Measurements from ENCODE around the gene KCNQ1. TPM values are rescaled to one million over a fixed set of nuclear protein-coding genes. Genes with fewer than 3 reads are reported as not detected.

KCNQ1 gene
- total RNA-seq, 1 donor from 2014 or later: 8.5 TPM

DNA sequence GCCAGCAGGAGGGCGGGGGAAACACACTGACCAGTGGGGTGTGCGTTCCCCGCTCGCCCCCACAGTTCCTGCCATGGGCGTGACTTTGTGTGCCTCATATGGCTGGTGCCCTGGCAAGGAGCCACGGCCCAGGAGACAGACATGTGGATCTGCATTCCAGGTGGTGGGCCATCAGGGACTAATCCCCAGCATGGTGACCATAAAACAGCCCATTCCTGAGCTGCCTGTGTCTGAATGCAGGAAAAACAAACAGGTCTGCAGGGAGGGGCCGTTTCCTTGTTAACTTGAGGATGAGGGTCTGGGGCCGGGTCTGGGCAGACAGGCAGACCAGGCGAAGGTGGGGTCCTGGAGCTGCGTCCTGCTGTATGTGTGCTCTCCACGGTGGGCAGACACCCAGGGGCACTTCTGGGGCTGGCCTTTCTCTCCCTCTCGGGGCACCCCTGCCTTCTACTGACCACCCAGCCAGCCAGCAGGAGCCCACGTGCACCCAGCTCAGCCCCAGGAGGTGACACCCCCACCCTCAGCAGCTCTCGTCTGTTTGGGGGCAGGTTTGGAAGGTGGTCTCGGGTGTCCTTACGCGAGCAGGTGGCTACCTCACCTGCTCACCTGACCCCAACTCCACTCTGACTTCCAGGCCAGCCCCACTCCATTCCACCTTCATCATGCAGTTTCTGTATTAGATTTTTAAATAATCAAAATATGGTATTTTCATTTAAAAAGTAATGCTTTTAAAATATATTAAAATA, 134.7 kb downstream of the KCNQ1 start:
- H3K4me1 Mint-ChIP-seq: peaks cover 28% of the 10 kb centered on the region
- TF ChIP-seq CTCF (IDR thresholded peaks at IDR 0.05; ENCODE audit: unreplicated experiment): no peak
- no peaks in the 10 kb centered on the region for H3K9me3 Mint-ChIP-seq
- peak overlapping the region; percentile 73 for H3K27ac Mint-ChIP-seq
- H3K36me3 Mint-ChIP-seq: no peaks in the 10 kb centered on the region
- no peak overlapping the region for H3K4me3 Mint-ChIP-seq
- DNase-seq (ENCODE audit: low spot score in 2 of 2, unreplicated experiment in 2 of 2): peak; percentile 18 to 37
- H3K27me3 Mint-ChIP-seq (ENCODE audit: low read depth): no peaks in the 10 kb centered on the region

GRCh38 chr11:2580061-2580421, 135.2 kb downstream of the KCNQ1 start:
- no peak overlapping the region for H3K4me3 Mint-ChIP-seq
- peaks cover 28% of the 10 kb centered on the region for H3K4me1 Mint-ChIP-seq
- H3K27me3 Mint-ChIP-seq (ENCODE audit: low read depth): no peaks in the 10 kb centered on the region
- no peak for TF ChIP-seq CTCF (IDR thresholded peaks at IDR 0.05; ENCODE audit: unreplicated experiment)
- no peaks in the 10 kb centered on the region for H3K9me3 Mint-ChIP-seq
- H3K36me3 Mint-ChIP-seq: no peaks in the 10 kb centered on the region
- DNase-seq (ENCODE audit: low spot score in 2 of 2, unreplicated experiment in 2 of 2): peak in 1 of 2 experiments; percentile 30
- peak overlapping the region; percentile 25 for H3K27ac Mint-ChIP-seq

- Mint-ChIP-seq H3K27ac (no peak overlapping the region), H3K4me1 (peaks cover 28% of the 10 kb centered on the region)
- TF ChIP-seq CTCF (IDR thresholded peaks at IDR 0.05; ENCODE audit: unreplicated experiment): no peak
Observed at GRCh38 chr11:2580571-2581001, 135.8 kb downstream of the KCNQ1 start.

GRCh38 chr11:2581151-2581930, 136.5 kb downstream of the KCNQ1 start:
- no peaks in the 10 kb centered on the region for H3K9me3 Mint-ChIP-seq
- H3K4me1 Mint-ChIP-seq: peaks cover 28% of the 10 kb centered on the region
- H3K36me3 Mint-ChIP-seq: no peaks in the 10 kb centered on the region
- no peak overlapping the region for H3K4me3 Mint-ChIP-seq
- no peak for TF ChIP-seq CTCF (IDR thresholded peaks at IDR 0.05; ENCODE audit: unreplicated experiment)
- DNase-seq (ENCODE audit: low spot score in 2 of 2, unreplicated experiment in 2 of 2): peak; percentile 14 to 30
- H3K27me3 Mint-ChIP-seq (ENCODE audit: low read depth): peaks cover 2% of the 10 kb centered on the region
- no peak overlapping the region for H3K27ac Mint-ChIP-seq

More at GRCh38 chr11:2580571-2581001, 135.8 kb downstream of the KCNQ1 start:
- peaks cover under 1% of the 10 kb centered on the region for H3K27me3 Mint-ChIP-seq (ENCODE audit: low read depth)
- no peaks in the 10 kb centered on the region for H3K36me3 Mint-ChIP-seq
- peak; percentile 19 to 36 for DNase-seq (ENCODE audit: low spot score in 2 of 2, unreplicated experiment in 2 of 2)
- no peaks in the 10 kb centered on the region for H3K9me3 Mint-ChIP-seq
- no peak overlapping the region for H3K4me3 Mint-ChIP-seq

- peaks cover 2% of the 10 kb centered on the region for H3K27me3 Mint-ChIP-seq (ENCODE audit: low read depth)
- no peaks in the 10 kb centered on the region for H3K36me3 Mint-ChIP-seq
- H3K27ac Mint-ChIP-seq: no peak overlapping the region
- TF ChIP-seq CTCF (IDR thresholded peaks at IDR 0.05; ENCODE audit: unreplicated experiment): no peak
- H3K9me3 Mint-ChIP-seq: no peaks in the 10 kb centered on the region
- H3K4me1 Mint-ChIP-seq: peaks cover 28% of the 10 kb centered on the region
- H3K4me3 Mint-ChIP-seq: no peak overlapping the region
- peak in 1 of 2 experiments; percentile 28 for DNase-seq (ENCODE audit: low spot score in 2 of 2, unreplicated experiment in 2 of 2)
Observed at GRCh38 chr11:2581931-2582350, 137.1 kb downstream of the KCNQ1 start.
